Head of caudate nucleus (tissue), 42 donors: Measurements from ENCODE around the gene RBBP8NL.

Source experiments
- DNase-seq, 42 donors: peaks; one replicate each; pipeline versions ENCODE4 v3.0.0 to v3.0.0-alpha.2; 2020 to 2021; ENCODE audit warnings: mixed read lengths in 7 of 42
- intact Hi-C: fragments of 100-400 bp; cut with DNase I; formaldehyde crosslinking; loops from one replicate; pipeline ENCODE4 v1.15.0; 2022

Gene RBBP8NL

DNA sequence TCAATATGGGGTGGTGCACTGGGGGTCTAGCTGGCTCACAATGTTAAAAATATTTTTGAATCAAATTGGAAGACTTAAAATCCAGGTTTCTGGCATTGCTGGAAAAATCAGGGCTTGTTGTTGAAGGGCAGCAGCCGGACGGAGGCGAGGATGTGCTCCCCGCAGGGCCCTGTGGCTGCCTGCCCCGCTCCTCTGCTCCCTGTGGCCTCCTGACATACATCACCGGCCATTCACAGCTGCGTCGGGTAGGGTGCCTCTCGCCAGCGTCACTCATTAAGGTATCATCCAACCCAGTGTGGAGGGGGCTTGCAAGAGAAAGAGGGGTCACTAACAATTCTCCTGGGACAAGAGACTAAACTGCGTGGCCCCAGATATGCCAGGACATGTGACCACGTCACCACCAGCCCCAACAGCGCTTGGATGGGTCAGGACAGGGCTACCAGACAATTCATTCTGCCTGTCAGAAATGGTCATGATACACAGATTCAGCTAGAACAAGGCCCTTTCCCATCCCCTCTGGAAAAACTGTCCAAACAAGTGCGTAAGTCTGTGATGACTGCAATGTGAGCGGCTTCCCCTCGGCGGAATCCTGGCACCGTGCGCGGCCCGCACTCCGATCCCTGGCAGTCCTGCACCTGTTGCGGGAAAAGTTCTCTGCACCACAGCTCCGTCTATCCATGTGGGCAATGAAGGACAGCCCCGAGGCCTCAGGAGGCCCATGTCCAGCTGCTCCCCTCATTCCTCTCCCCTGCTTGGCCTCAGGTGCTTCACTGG, 36.5 kb upstream of the RBBP8NL start:
- intact Hi-C loops = no loop called here
- no peak for DNase-seq

DNA sequence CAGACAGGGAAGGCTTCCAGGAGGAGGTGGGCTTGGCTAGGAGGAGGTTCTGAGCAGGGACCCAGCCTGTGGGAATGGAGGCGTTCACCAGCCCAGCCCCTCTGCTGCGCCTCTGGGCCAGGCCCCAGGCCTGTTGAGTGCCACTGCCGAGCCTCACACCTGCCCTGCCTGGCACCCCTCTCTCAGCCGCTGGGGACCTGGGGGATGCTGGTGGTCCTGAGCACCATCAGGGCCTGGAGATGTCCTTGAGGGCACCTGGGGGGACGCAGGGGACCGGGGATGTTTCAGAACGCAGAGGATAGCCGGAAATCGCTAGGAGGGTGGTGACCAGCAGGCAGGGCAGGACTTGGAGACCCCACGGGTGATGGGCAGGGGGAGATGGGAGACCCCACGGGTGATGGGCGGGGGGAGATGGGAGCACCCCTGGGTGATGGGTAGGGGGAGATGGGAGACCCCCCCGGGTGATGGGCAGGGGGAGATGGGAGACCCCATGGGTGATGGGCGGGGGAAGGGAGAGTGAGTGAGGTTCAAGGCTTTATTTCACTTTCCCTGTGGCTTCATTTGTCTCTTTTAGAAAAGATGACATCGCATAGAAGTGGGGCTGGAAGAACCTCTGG, 35.7 kb upstream of the RBBP8NL start:
- intact Hi-C loops = no loop called here
- no peak for DNase-seq

DNA sequence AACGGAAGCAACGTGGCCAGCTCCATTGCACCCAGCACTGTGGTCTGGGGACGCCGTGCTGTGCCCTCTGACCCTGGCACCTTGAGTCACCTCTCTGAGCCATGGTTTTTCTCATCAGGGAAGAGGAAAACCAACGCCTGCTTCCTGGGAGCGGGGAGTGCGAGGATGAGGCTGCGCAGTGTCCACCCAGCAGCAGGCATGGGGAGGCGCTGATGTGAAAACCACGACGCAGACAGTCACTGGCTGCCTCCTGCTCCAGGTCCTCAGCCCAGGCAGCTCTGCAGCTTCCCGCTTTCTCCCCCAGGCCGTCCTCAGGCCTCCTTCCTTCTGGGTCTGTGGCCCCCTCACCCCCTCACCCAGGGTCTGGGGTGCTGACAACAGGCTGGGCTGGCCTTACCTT, 34.5 kb upstream of the RBBP8NL start:
- intact Hi-C loops = no loop called here

DNA sequence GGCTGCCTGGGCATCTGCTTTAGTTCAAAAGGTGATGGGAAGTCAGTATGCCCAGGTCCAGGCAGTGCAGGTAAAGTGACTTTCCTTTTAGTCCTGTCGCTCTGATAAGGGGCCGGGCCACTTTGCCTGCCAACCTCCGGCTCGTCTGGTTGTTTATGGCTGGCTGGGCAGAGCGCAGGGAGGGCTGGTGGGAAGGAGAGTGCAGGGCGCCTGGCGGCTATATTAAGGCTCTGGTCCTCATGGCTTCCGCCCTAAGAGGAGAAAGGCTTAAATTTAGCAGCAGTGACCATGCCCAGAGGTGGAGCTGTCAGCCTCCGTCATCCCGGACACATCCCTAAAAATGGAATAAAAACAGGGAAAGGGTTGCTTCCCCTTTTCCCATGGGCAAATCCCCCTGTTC, 33.8 kb upstream of the RBBP8NL start:
- DNase-seq = no peak
- intact Hi-C loops = no loop called here

More for the DNA sequence above, 34.5 kb upstream of the RBBP8NL start:
- DNase-seq = no peak

DNA sequence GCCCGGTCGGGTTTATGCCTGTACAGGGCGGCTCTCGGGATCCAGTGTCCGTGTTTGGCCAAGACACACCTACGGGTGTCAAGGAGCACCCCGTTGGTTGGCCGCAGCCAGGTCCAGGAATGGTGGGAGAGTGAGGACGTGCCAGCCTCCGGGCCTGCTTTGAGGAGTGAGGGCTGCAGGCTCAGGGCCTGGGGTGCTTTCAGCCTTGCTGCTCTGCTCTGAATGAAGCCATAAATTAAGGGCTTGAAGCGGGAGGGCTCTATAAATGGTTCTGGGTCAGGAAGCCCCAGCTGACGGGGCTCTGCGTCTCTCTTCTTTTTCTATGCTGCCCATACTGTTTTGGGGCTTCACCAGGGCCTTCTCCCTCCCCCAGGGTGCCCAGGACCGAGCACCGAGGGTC, 33.3 kb upstream of the RBBP8NL start:
- intact Hi-C loops = no loop called here
- no peak for DNase-seq

DNA sequence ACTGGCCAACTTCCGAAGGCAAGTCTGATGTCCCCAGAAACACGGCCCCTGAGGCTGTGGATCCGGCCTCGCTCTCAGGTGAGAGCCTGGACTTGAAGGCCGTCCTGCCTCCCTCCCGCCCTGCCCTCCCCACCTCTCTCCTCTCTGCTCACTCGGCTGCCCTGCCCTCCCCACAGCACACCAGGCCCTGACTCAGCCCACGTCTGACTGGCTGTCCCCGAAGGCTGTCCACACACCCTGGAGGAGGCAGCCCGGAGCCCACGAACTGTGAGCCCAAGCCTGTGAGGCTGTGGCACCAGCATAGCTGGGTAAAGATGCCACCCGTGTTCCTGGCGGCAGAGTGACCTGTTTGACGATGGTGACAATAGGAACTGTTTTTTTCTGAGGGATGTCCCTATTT, 32.1 kb upstream of the RBBP8NL start:
- DNase-seq = no peak
- intact Hi-C loops = no loop called here

DNA sequence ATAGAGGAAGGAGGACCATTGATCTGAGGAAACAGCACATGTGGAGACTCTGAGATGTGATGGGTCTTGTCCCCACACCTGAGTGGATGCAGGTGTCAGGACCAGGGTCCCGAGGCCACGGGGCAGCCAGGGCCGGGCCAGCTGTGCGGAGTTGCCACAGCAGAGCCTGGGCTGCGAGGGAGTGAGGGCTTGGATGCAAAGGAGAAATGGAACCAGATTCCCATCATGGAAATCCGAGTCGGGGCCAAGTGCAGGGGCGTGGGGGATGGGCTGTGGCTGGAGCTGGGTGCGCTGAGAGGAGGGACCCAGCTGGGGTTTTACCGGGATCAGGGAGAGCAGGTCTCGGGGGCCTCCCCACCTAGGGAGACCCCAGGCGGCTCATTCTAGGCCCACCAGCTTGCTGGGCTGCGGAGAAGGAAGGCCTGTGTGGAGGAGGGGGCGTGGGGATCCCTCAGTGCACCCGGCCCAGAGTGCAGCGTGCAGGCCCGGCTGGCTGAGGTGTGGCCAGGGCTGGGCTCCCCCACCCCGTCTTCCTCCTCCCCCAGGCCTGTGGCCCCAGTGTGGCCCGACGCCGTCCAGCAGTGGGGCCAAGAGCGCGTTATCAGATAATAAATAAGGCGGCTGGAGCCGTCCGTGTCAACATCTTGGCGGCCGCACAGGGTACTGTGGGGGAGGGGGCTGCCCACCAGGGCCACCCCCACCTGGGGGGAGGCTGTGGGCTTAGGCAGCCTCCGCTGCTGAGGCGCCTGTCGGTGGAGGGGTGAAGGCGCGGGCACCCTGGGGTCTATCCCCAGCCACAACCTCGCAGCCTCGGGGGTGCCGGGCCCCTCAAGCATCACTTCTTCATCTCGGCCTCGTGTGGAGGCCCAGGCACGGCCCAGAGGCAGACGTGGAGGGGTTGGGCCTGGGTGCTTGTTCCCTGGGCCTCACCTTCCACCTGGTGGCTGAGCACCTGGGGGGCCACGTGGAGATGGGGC, 31.2 kb upstream of the RBBP8NL start:
- intact Hi-C loops = no loop called here
- DNase-seq = no peak

DNA sequence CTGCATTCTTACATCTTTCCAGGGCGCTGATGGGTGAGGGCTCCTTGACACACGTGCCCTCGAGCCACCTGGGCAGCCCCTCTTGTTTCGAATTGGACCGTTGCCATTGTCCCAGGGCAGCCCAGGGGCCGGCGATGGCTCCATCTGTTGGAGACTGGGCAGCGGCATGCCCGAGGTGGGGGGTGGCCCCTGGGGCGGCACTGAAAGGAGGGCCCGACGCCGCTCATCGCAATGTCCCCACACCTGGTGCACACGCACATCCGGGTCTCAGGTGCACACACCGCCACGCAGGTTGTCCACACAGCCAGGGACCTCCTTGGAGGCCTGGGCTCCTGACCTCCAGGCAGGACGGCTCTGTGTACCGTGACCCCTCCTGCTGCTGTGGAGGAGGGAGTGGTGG, 30.5 kb upstream of the RBBP8NL start:
- no peak for DNase-seq
- intact Hi-C loops = no loop called here

DNA sequence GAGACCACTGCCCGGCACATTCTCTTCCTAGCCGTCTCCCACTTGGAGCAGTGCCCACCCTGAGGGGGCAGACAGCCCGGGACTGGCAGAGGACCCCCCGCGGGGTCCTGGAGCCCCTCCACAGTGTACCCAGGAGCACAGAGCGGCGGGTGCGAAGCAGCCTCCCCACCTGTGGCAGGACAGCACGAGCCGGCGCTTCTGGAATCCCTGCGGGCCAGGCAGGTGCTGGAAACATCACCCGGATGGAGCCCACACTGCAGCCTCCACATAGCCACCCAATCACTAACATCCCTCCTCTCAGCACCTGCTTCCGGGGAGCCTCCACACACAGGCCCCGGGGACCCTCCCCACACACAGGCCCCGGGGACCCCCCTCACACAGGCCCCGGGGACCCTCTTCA, 29.8 kb upstream of the RBBP8NL start:
- intact Hi-C loops = no loop called here
- DNase-seq = no peak

DNA sequence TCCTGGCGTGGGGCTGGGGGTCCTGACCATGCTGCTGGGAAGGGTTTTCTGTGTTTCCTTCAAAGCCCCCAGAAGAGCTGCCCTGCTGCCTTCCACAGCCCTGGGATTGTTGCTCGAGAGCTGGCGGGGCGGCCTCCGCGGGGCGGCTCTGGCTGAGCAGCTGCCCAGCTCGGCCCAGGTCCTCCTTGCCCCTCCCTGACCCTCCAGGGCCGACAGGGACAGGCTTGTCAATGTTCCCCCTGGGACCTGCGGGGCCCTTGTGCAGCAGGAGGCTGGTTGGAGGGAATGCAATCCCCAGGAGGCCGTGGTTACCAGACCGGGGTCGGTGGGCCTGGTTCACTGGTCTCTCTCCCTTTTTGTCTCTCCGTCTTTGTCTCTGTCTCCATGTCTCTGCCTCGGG, 28.6 kb upstream of the RBBP8NL start:
- intact Hi-C loops = no loop called here
- DNase-seq = no peak

DNA sequence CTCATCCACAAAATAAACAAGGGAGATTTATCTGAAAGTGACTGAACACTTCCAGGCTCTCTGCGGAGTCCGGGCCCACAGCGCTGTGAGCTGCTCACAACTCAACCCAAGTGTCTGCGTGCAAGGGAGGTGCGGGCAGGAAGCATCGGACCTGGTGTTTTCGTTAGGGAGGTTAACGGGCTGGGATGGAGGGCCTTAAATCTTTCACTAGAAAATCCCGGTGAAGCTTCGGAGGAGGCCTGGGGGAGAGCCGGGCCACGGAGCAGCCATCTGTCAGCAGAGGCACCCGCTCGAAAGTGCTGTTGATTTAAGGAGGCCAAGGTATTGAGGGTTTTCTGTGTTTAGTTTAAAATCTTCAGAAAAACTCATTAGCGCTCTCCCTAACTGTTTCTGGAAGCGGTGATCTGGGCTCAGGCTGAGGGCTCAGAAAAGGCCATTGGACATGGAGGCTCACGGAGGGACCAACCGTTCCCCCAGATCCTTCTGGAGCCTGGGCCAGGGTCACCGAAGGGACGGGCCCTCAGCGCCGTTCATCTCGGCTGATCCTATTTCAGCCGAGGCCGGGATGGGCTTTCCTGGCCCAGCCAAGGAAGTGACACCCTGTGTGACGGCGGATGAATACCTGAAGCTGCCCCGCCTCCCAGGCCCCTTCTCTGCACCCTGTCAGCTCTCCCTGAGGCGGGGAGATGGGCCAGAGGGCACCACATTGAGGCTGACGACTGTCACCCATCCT, 27.7 kb upstream of the RBBP8NL start:
- DNase-seq = no peak
- intact Hi-C loops = no loop called here

DNA sequence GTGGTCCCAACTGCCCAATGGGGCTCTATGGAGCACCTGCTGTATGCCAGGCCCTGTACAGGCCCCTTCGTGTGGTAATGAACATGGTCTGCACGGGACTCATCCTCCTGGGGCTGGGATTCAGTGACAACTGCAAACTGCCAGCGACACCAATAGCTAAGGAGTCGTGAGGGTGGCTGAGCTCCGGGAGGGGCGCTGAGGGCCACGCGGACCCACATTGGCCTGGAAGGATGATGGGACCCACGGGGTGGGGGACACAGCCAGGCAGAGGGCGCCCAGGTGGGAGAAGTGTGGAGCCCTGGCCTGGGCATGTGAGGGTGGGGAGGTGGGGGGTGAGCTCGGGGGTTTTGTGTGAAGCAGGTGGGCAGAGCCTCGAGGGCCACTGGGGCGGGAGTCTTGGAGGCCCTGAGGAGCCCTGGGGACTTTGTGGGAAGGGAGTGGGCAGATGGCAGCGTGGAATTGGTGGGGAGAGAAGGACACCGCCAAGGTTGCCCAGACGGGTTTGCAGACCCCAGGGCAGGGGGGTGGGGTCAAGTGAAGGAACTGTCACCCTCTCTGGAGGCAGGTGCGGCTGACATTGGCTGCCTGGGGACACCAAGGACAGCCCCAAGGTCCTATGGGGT, 26.0 kb upstream of the RBBP8NL start:
- intact Hi-C loops = no loop called here
- DNase-seq = no peak

DNA sequence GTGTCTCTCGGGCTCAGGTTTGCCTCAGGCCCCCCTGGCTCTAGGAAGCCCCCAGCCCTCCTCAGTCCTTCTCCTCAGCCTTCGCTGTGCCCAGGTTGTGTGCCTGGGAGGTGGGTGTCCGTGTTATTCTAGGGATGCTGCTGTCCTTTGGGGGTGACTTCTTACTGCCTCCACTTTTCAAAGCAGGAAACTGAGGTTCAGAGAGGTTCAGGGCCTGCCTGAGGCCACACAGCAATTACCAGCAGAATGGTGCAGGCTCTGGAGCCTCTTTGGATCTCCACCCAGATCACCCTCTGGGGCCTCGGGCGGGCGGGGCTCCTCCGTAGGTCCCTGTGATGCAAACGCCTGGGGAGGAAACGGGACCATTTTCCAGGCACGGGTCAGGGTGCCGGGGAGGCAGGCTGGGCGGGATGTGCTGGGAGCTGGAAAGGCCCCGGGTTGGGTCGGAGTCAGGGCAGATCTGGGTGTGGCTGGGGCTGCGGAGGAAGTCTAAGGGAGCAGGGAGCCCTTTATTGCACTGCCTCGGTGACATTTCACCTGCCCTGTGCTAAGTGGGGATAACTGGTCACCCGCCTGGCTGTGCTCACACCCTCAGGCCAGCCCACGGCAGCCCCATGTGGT, 25.2 kb upstream of the RBBP8NL start:
- DNase-seq = no peak
- intact Hi-C loops = no loop called here

DNA sequence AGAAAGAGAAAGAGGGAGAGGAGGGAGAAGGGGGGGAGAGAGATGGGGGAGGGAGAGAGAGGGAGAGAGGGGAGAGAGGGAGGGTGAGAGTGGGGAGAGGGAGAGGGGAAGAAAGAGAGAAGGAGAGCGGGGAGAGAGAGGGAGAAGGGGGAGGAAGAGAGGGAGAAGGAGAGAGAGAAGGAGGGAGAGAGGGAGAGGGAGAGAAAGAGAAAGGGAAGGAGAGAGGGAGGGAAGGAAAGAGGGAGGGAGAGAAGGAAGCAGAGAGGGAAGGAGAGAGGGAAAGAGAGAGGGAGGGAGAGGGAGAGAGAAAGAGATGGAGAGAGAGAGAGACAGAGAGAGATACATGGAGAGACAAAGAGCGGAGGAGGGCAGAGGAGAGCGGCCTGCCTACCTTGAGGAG, 24.6 kb upstream of the RBBP8NL start:
- intact Hi-C loops = no loop called here
- DNase-seq = no peak

DNA sequence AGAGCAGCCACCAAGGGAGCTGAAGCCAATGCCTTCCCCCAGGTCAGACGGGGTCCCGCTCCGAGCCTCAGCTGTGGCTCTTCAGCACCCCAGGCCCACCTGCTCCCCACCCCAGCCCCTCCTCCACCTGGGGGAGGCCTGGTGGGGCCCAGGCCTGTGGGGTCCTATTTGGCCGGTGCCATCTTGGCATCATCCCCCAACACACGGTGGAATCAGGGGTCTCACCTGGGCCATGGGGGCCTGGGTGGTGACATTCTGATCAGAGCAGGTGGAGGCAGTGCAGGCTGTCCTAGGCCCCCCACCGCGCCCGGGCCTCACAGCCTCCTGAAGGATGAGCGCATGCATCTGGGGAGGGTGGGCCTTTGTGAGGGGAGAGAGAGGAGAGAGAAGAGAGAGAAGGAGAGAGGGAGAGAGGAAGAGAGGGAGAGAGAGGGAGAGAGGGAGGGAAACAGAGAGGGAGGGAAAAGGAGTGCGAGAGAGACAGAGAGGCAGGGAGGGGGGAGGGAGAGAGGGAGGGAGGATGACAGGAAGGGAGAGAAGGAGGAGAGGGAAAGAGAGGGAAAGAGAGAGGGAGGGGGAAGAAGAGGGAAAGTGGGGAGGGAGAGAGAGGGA, 23.9 kb upstream of the RBBP8NL start:
- intact Hi-C loops = no loop called here
- DNase-seq = no peak

DNA sequence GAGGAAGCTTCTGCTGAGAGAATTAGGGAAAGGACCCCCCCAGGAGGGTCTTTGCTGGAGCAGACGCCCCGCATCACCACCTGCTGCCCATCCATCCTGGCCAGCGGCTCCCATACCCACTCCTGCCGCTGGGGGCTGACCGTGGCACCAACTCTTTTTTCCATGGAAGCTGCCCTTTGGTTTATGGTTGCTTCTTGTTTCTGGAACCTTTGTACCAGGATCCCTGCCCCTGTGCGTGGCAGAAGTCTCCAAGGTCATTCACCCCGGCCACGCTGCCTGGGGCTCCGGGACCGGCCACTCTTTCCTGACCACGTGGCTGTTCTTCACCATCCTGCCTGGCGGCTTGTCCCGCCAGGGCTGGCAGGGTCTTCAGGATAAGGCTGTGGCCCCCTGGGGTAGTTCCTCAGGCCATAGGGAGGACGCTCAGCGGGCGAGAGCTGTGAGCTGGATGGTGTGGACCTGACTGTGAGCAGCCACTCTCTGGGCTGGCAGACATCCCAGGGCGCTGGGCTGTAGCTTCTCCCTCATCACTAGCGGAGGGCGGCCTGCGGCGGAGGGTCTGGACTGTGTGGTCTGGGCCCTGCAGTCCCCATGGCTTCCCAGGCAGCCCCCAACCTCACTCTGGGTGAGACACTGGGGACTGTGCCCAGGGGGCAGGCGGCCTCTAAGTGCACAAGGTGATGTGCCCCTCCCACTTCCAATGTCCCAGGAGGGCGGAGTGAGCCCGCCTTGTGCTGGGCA, 22.8 kb upstream of the RBBP8NL start:
- DNase-seq = no peak
- intact Hi-C loops = no loop called here

DNA sequence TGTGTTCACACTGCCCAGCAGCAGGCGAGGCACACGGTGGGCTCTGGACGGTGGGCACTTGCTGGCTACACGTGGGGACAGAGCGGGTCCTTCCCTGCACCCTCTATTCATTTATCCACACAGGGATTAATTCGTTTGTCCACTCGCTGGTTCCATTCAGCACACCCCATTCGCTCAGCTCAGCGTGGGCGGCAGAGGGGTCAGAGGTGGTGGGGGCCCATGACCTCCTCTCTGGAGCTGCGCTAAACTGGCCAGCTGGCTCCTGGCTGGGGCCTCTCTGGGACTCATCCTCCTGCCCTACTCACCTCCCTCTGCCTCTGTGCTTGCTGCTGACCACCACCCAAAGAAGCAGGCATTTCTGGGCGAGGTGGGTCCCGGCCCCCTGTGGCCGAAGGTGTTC, 21.4 kb upstream of the RBBP8NL start:
- DNase-seq = no peak
- intact Hi-C loops = no loop called here
